WTC11 (cell line): ENCODE data around the gene PLXND1.

Experiments
- E2F4 ChIP-seq: sonication (generic); formaldehyde crosslinking; IDR thresholded peaks from 2 replicates; pipeline ENCODE4 v1.8.1; 2022; ENCODE audit warnings: low read depth, mild to moderate bottlenecking, moderate library complexity, missing genetic modification reagents, borderline replicate concordance
- ELF4 ChIP-seq: sonication (generic); formaldehyde crosslinking; IDR thresholded peaks from 2 replicates; pipeline ENCODE4 v1.8.1; 2022; ENCODE audit warnings: low read depth, mild to moderate bottlenecking, moderate library complexity, missing genetic modification reagents
- ETV6 ChIP-seq: sonication (generic); formaldehyde crosslinking; IDR thresholded peaks from 2 replicates; pipeline ENCODE4 v1.8.1; 2022; ENCODE audit warnings: mild to moderate bottlenecking, missing genetic modification reagents
- MAX ChIP-seq: sonication (generic); formaldehyde crosslinking; IDR thresholded peaks from 2 replicates; pipeline ENCODE4 v1.8.0; 2022; ENCODE audit warnings: mild to moderate bottlenecking, missing genetic modification reagents
- MYBL2 ChIP-seq: sonication (generic); formaldehyde crosslinking; IDR thresholded peaks from 2 replicates; pipeline ENCODE4 v1.8.1; 2023; ENCODE audit warnings: mild to moderate bottlenecking, moderate library complexity, missing genetic modification reagents
- ZNF416 ChIP-seq: fragments of 250-450 bp; sonication (Bioruptor Pico); IDR thresholded peaks from 2 replicates; pipeline ENCODE4 v1.9.0; 2021; ENCODE audit warnings: mild to moderate bottlenecking, inconsistent platforms
- TF ChIP-seq, protein P1 (sequence below): sonication (generic); formaldehyde crosslinking; IDR thresholded peaks from 2 replicates; pipeline ENCODE4 v1.8.1; 2022; ENCODE audit warnings: mild to moderate bottlenecking, missing genetic modification reagents, moderate library complexity, borderline replicate concordance
- TF ChIP-seq, protein P2 (sequence below): sonication (generic); formaldehyde crosslinking; IDR thresholded peaks from 2 replicates; pipeline ENCODE4 v1.8.1; 2023; ENCODE audit warnings: mild to moderate bottlenecking, missing genetic modification reagents, moderate library complexity
- TF ChIP-seq, protein P3 (sequence below): fragments of 200-600 bp; IDR thresholded peaks from 2 replicates; pipeline ENCODE4 v1.8.0; 2022; ENCODE audit warnings: antibody characterized with exemption
- TF ChIP-seq, protein P4 (sequence below): fragments of 250-450 bp; sonication (Bioruptor Pico); IDR thresholded peaks from 2 replicates; pipeline ENCODE4 v1.8.0; 2021; ENCODE audit warnings: mild to moderate bottlenecking

- TF ChIP-seq MAX (CRISPR knock-in tag) (no peak), E2F4 (no peak), ETV6 (CRISPR knock-in tag) (no peak), MYBL2 (CRISPR knock-in tag) (no peak), ELF4 (CRISPR knock-in tag) (no peak), ZNF416 (CRISPR knock-in tag) (no peak)
- TF ChIP-seq, protein P1, sequence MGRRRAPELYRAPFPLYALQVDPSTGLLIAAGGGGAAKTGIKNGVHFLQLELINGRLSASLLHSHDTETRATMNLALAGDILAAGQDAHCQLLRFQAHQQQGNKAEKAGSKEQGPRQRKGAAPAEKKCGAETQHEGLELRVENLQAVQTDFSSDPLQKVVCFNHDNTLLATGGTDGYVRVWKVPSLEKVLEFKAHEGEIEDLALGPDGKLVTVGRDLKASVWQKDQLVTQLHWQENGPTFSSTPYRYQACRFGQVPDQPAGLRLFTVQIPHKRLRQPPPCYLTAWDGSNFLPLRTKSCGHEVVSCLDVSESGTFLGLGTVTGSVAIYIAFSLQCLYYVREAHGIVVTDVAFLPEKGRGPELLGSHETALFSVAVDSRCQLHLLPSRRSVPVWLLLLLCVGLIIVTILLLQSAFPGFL (CRISPR knock-in tag): no peak
- TF ChIP-seq, protein P2, sequence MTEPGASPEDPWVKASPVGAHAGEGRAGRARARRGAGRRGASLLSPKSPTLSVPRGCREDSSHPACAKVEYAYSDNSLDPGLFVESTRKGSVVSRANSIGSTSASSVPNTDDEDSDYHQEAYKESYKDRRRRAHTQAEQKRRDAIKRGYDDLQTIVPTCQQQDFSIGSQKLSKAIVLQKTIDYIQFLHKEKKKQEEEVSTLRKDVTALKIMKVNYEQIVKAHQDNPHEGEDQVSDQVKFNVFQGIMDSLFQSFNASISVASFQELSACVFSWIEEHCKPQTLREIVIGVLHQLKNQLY (CRISPR knock-in tag): no peak
- TF ChIP-seq, protein P3, sequence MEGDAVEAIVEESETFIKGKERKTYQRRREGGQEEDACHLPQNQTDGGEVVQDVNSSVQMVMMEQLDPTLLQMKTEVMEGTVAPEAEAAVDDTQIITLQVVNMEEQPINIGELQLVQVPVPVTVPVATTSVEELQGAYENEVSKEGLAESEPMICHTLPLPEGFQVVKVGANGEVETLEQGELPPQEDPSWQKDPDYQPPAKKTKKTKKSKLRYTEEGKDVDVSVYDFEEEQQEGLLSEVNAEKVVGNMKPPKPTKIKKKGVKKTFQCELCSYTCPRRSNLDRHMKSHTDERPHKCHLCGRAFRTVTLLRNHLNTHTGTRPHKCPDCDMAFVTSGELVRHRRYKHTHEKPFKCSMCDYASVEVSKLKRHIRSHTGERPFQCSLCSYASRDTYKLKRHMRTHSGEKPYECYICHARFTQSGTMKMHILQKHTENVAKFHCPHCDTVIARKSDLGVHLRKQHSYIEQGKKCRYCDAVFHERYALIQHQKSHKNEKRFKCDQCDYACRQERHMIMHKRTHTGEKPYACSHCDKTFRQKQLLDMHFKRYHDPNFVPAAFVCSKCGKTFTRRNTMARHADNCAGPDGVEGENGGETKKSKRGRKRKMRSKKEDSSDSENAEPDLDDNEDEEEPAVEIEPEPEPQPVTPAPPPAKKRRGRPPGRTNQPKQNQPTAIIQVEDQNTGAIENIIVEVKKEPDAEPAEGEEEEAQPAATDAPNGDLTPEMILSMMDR: no peak
- TF ChIP-seq, protein P4, sequence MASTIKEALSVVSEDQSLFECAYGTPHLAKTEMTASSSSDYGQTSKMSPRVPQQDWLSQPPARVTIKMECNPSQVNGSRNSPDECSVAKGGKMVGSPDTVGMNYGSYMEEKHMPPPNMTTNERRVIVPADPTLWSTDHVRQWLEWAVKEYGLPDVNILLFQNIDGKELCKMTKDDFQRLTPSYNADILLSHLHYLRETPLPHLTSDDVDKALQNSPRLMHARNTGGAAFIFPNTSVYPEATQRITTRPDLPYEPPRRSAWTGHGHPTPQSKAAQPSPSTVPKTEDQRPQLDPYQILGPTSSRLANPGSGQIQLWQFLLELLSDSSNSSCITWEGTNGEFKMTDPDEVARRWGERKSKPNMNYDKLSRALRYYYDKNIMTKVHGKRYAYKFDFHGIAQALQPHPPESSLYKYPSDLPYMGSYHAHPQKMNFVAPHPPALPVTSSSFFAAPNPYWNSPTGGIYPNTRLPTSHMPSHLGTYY: no peak
These were observed 69.7 kb downstream of the PLXND1 start for GRCh38 chr3:129536804-129537203.
